ENCODE measurements around the gene HTR3E. TPM values are rescaled to one million over a fixed set of nuclear protein-coding genes. Genes with fewer than 3 reads are reported as not detected.

HTR3E gene
- total RNA-seq, 6 donors from 2014 or later, result not detected

GRCh38 chr3:184133840-184134745, 37.2 kb downstream of the HTR3E start:
- peak; percentile 89 to 91 for DNase-seq
- no peaks in the 10 kb centered on the region for H3K9me3 ChIP-seq
- H3K27me3 ChIP-seq, result no peaks in the 10 kb centered on the region
- H3K4me1 ChIP-seq, result peaks cover 11 to 28% (median 18%) of the 10 kb centered on the region in 4 donors
- peak in 1 of 2 donors; percentile 73 for TF ChIP-seq POLR2AphosphoS5 (IDR thresholded peaks at IDR 0.05)
- no peak for TF ChIP-seq EP300 (IDR thresholded peaks at IDR 0.05)
- peak in 2 of 4 donors; percentile 44 to 59 for TF ChIP-seq POLR2A (IDR thresholded peaks at IDR 0.05)
- WGBS, 2 donors, result 1% methylated on average over 29 to 37 of the region's 37 CpGs
- peak; percentile 88 to 90 for ATAC-seq (ENCODE audit: low FRiP score in 2 of 2)
- H3K27ac ChIP-seq, result peak overlapping the region; percentile 88 to 96 (median 92)
- peaks cover 0 to 11% (median 3%) of the 10 kb centered on the region in 4 donors for H3K36me3 ChIP-seq
- peak overlapping the region; percentile 88 to 95 (median 90) for H3K4me3 ChIP-seq

- ATAC-seq (ENCODE audit: low FRiP score in 2 of 2) (peak; percentile 2 to 42), DNase-seq (no peak)
- peak overlapping the region; percentile 88 to 95 (median 90) for H3K4me3 ChIP-seq
- no peaks in the 10 kb centered on the region for H3K9me3 ChIP-seq
- TF ChIP-seq CTCF (IDR thresholded peaks at IDR 0.05), result no peak
- TF ChIP-seq POLR2AphosphoS5 (IDR thresholded peaks at IDR 0.05), result no peak
- no peak for TF ChIP-seq EP300 (IDR thresholded peaks at IDR 0.05)
- TF ChIP-seq POLR2A (IDR thresholded peaks at IDR 0.05), result no peak
- no peaks in the 10 kb centered on the region for H3K27me3 ChIP-seq
- peaks cover 11 to 28% (median 18%) of the 10 kb centered on the region in 4 donors for H3K4me1 ChIP-seq
- H3K36me3 ChIP-seq, result peaks cover 0 to 17% (median 4%) of the 10 kb centered on the region in 4 donors
- 0 to 1% methylated on average over 16 to 21 of the region's 21 CpGs for whole genome bisulfite sequencing, 2 donors
- peak overlapping the region; percentile 88 to 96 (median 92) for H3K27ac ChIP-seq
Measured at GRCh38 chr3:184134746-184135148, 37.9 kb downstream of the HTR3E start.

GRCh38 chr3:184135149-184135910, 38.5 kb downstream of the HTR3E start, which contains the start of gene EIF2B5:
Gene EIF2B5, plus strand, starts transcription at chr3:184135358. Its CDS starts 28 bp downstream, at chr3:184135386.
- WGBS, 2 donors, result 0% methylated on average over 42 to 56 of the region's 56 CpGs
- H3K4me1 ChIP-seq, result peaks cover 11 to 28% (median 18%) of the 10 kb centered on the region in 4 donors
- peak; percentile 96 to 97 for ATAC-seq (ENCODE audit: low FRiP score in 2 of 2)
- peak; percentile 92 for DNase-seq
- H3K36me3 ChIP-seq, result peaks cover 0 to 22% (median 10%) of the 10 kb centered on the region in 4 donors
- peak within 1 kb of the TSS; percentile 88 to 95 (median 90) for H3K4me3 ChIP-seq
- H3K27ac ChIP-seq, result peak within 1 kb of the TSS; percentile 88 to 96 (median 92)
- no peaks in the 10 kb centered on the region for H3K9me3 ChIP-seq
- no peaks in the 10 kb centered on the region for H3K27me3 ChIP-seq
- TF ChIP-seq POLR2A (IDR thresholded peaks at IDR 0.05), result peak in 3 of 4 donors; percentile 44 to 79 (median 66)
- TF ChIP-seq POLR2AphosphoS5 (IDR thresholded peaks at IDR 0.05), result peak; percentile 89 to 96
- TF ChIP-seq EP300 (IDR thresholded peaks at IDR 0.05), result peak in 1 of 4 donors; percentile 74
- TF ChIP-seq CTCF (IDR thresholded peaks at IDR 0.05), result peak in 5 of 6 experiments; percentile 29 to 67 (median 36)

- no peak for TF ChIP-seq POLR2A (IDR thresholded peaks at IDR 0.05)
- TF ChIP-seq EP300 (IDR thresholded peaks at IDR 0.05), result no peak
- TF ChIP-seq POLR2AphosphoS5 (IDR thresholded peaks at IDR 0.05), result no peak
- no peak for TF ChIP-seq CTCF (IDR thresholded peaks at IDR 0.05)
- 2 to 3% methylated on average over 9 of the region's 9 CpGs for WGBS, 2 donors
- peak overlapping the region; percentile 88 to 96 (median 92) for H3K27ac ChIP-seq
Measured at GRCh38 chr3:184135911-184136260, 39.0 kb downstream of the HTR3E start.

More at GRCh38 chr3:184135911-184136260, 39.0 kb downstream of the HTR3E start:
- Histone ChIP-seq H3K4me3 (peak overlapping the region; percentile 88 to 95 (median 90)), H3K27me3 (no peaks in the 10 kb centered on the region), H3K4me1 (peaks cover 11 to 28% (median 18%) of the 10 kb centered on the region in 4 donors), H3K36me3 (peaks cover 5 to 28% (median 15%) of the 10 kb centered on the region in 4 donors), H3K9me3 (no peaks in the 10 kb centered on the region)
- DNase-seq (no peak), ATAC-seq (ENCODE audit: low FRiP score in 2 of 2) (no peak)
